Measurements from ENCODE around the gene FBXO24.

- no peak for TF ChIP-seq CTCF (IDR thresholded peaks at IDR 0.05)
- no peak for TF ChIP-seq POLR2A (IDR thresholded peaks at IDR 0.05)
These were observed 3.5 kb upstream of the FBXO24 start for GRCh38 chr7:100582650-100583049.
